GM21367 (cell line): ENCODE data around the gene PCDHA11.
"Not testable (repeated sequence)": the region's sequence is repeated elsewhere in the genome, so short reads cannot be mapped to it uniquely, and the experiment has no call there.

Experiments used
- ATAC-seq: cut with Tn5 transposase; IDR thresholded peaks from one replicate; pipeline ENCODE4 v1.9.1; 2021; ENCODE audit not compliant: unreplicated experiment

Gene PCDHA11

DNA sequence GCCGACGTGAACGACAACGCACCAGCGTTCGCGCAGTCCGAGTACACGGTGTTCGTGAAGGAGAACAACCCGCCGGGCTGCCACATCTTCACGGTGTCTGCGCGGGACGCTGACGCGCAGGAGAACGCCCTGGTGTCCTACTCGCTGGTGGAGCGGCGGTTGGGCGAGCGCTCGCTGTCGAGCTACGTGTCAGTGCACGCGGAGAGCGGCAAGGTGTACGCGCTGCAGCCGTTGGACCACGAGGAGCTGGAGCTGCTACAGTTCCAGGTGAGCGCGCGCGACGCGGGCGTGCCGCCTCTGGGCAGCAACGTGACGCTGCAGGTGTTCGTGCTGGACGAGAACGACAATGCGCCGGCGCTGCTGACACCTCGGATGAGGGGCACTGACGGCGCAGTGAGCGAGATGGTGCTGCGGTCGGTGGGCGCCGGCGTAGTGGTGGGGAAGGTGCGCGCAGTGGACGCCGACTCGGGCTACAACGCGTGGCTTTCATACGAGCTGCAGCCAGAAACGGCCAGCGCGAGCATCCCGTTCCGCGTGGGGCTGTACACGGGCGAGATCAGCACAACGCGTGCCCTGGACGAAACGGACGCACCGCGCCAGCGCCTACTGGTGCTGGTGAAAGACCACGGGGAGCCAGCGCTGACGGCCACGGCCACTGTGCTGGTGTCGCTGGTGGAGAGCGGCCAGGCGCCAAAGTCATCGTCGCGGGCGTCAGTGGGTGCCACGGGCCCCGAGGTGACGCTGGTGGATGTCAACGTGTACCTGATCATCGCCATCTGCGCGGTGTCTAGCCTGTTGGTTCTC lies 18.7 kb upstream of the PCDHA11 start:
- not testable (repeated sequence) for ATAC-seq

DNA sequence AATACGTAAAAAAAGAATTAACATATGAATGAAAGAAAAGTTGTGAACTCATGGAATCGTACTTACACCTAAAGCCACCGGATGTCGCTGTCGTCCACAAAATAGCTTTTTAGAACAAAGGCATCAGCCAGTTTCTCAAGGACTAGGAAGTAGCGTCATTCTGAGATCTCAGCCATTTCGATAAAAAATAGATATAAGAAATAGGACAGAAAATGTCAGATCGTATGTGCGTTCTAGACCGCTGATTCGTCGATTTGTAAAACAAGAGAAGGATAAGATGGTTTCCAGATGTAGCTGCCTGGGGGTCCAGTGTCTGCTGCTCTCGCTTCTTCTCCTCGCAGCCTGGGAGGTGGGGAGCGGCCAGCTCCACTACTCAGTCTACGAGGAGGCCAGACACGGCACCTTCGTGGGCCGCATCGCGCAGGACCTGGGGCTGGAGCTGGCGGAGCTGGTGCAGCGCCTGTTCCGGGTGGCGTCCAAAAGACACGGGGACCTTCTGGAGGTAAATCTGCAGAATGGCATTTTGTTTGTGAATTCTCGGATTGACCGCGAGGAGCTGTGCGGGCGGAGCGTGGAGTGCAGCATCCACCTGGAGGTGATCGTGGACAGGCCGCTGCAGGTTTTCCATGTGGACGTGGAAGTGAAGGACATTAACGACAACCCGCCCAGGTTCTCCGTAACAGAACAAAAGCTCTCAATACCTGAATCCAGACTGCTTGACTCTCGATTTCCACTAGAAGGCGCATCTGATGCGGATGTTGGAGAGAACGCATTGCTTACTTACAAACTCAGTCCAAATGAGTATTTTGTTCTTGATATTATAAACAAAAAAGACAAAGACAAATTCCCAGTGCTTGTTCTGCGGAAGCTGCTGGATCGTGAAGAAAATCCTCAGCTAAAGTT lies 12.7 kb upstream of the PCDHA11 start, which contains the start of gene PCDHA10:
Gene PCDHA10, plus strand, starts transcription at position 126 of the 903 bp plus-strand sequence. Its CDS starts 152 bp downstream, at position 278.
- no peak for ATAC-seq

DNA sequence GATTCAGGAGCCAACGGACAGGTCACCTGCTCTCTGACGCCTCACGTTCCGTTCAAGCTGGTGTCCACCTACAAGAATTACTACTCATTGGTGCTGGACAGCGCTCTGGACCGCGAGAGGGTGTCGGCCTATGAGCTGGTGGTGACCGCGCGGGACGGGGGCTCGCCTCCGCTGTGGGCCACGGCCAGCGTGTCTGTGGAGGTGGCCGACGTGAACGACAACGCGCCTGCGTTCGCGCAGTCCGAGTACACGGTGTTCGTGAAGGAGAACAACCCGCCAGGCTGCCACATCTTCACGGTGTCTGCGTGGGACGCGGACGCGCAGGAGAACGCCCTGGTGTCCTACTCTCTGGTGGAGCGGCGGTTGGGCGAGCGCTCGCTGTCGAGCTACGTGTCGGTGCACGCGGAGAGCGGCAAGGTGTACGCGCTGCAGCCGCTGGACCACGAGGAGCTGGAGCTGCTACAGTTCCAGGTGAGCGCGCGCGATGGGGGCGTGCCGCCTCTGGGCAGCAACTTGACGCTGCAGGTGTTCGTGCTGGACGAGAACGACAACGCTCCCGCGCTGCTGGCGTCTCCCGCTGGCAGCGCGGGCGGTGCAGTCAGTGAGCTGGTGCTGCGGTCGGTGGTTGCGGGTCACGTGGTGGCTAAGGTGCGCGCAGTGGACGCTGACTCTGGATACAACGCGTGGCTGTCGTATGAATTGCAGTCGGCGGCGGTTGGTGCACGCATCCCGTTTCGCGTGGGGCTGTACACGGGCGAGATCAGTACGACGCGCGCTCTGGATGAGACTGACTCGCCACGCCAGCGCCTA lies 11.4 kb upstream of the PCDHA11 start:
- no peak for ATAC-seq

DNA sequence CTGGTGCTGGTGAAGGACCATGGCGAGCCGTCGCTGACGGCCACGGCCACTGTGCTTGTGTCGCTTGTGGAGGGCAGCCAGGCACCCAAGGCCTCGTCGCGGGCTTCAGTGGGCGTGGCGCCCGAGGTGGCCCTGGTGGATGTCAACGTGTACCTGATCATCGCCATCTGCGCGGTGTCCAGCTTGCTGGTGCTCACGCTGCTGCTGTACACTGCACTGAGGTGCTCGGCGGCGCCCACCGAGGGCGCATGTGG lies 10.8 kb upstream of the PCDHA11 start:
- no peak for ATAC-seq

DNA sequence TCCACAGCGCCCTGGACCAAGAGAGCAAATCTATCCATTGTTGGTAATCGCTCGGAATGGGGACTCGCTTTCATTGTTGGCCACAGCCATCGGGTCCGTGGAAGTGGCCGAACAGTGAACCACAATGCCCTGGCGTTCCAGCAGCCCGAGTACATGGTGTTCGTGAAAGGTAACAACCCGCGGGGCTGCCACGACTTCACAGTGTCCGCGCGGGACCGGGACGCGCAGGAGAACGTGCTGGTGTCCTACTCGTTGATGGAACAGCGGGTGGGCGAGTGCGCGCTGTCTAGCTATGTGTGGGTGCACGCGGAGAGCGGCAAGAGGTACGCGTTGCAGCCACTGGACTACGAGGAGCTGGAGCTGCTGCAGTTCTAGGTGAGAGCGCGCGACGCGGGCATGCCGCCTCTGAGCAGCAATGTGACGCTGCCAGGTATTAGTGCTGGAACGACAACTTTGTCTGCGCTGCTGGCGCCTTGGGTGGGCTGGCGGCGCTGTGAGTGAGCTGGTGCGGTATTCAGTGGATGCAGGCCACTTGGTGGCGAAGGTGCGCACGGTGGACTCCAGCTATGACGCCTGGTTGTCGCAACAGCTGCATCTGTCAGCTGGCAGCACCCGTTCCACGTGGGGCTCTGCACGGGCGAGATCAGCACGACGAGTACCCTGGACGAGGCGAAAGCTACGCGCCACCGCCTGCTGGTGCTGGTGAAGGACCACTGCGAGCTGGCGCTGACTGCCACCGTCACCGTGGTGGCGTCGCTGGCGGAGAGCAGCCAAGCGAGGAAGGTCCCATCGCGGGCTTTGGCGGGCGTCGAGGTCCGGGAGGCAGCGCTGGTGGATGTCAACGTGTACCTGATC lies 6.1 kb upstream of the PCDHA11 start:
- ATAC-seq: no peak

DNA sequence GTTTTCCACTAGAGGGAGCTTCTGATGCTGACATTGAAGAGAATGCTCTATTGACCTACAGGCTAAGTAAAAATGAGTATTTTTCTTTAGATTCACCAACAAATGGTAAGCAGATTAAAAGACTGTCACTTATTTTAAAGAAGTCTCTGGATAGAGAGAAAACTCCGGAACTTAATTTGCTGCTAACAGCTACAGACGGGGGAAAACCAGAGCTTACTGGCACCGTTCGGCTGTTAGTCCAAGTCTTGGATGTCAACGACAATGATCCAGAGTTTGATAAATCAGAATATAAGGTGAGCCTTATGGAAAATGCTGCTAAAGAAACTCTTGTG lies 764 bp downstream of the PCDHA11 start:
- ATAC-seq: no peak

DNA sequence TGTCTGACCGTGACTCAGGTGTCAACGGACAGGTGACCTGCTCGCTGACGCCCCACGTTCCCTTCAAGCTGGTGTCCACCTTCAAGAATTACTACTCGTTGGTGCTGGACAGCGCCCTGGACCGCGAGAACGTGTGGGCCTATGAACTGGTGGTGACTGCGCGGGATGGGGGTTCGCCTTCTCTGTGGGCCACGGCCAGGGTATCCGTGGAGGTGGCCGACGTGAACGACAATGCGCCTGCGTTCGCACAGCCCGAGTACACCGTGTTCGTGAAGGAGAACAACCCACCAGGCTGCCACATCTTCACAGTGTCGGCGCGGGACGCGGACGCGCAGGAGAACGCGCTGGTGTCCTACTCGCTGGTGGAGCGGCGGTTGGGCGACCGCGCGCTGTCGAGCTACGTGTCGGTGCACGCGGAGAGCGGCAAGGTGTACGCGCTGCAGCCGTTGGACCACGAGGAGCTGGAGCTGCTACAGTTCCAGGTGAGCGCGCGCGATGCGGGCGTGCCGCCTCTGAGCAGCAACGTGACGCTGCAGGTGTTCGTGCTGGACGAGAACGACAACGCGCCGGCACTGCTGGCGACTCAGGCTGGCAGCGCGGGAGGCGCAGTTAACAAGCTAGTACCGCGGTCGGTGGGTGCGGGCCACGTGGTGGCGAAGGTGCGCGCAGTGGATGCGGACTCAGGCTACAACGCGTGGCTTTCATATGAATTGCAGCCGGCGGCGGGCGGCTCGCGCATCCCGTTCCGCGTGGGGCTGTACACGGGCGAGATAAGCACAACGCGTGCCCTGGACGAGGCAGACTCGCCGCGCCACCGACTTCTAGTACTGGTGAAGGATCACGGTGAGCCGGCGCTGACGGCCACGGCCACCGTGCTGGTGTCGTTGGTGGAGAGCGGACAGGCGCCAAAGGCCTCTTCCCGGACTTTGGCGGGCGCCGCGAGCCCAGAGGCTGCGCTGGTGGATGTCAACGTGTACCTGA lies 1.8 kb downstream of the PCDHA11 start:
- ATAC-seq: no peak

DNA sequence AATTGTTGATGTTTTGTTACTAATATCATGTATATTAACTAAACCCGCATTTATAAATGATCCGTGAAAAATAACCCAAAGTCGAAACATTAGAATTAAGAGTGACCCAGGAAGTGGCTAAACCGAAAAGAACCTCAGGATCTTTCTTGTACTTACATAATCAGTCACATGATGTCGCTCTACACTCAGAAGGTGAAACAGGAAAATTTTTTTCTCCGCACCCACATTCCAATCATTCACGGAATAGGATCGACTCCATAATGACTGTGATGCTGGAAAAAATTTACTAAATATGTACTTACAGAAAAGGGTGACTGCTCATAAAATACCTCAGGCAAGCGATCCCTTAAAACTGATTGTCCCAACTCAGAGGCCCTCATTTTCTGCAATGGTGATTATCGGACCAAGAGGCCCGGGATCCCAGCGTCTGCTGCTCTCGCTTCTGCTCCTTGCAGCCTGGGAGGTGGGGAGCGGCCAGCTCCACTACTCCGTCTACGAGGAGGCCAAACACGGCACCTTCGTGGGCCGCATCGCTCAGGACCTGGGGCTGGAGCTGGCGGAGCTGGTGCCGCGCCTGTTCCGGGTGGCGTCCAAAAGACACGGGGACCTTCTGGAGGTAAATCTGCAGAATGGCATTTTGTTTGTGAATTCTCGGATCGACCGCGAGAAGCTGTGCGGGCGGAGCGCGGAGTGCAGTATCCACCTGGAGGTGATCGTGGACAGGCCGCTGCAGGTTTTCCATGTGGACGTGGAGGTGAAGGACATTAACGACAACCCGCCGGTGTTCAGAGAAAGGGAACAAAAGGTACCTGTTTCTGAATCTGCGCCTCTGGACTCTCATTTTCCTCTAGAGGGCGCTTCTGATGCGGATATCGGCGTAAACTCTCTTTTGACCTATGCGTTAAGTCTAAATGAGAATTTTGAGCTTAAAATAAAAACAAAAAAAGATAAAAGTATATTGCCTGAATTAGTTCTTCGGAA lies 6.6 kb downstream of the PCDHA11 start, which contains the start of gene PCDHA12:
Gene PCDHA12, plus strand, starts transcription at position 224 of the 981 bp plus-strand sequence. Its CDS starts 165 bp downstream, at position 389.
- no peak for ATAC-seq

DNA sequence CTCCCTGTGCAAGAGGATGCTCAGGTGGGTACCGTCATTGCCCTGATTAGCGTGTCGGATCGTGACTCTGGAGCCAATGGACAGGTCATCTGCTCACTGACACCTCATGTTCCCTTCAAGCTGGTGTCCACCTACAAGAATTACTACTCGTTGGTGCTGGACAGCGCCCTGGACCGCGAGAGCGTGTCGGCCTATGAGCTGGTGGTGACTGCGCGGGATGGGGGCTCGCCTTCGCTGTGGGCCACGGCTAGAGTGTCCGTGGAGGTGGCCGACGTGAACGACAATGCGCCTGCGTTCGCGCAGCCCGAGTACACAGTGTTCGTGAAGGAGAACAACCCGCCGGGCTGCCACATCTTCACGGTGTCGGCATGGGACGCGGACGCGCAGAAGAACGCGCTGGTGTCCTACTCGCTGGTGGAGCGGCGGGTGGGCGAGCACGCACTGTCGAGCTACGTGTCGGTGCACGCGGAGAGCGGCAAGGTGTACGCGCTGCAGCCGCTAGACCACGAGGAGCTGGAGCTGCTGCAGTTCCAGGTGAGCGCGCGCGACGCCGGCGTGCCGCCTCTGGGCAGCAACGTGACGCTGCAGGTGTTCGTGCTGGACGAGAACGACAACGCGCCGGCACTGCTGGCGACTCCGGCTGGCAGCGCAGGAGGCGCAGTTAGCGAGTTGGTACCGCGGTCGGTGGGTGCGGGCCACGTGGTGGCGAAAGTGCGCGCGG lies 7.9 kb downstream of the PCDHA11 start:
- ATAC-seq: not testable (repeated sequence)

DNA sequence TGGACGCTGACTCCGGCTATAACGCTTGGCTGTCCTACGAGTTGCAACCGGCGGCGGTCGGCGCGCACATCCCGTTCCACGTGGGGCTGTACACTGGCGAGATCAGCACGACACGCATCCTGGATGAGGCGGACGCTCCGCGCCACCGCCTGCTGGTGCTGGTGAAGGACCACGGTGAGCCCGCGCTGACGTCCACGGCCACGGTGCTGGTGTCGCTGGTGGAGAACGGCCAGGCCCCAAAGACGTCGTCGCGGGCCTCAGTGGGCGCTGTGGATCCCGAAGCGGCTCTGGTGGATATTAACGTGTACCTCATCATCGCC lies 8.5 kb downstream of the PCDHA11 start:
- no peak for ATAC-seq

DNA sequence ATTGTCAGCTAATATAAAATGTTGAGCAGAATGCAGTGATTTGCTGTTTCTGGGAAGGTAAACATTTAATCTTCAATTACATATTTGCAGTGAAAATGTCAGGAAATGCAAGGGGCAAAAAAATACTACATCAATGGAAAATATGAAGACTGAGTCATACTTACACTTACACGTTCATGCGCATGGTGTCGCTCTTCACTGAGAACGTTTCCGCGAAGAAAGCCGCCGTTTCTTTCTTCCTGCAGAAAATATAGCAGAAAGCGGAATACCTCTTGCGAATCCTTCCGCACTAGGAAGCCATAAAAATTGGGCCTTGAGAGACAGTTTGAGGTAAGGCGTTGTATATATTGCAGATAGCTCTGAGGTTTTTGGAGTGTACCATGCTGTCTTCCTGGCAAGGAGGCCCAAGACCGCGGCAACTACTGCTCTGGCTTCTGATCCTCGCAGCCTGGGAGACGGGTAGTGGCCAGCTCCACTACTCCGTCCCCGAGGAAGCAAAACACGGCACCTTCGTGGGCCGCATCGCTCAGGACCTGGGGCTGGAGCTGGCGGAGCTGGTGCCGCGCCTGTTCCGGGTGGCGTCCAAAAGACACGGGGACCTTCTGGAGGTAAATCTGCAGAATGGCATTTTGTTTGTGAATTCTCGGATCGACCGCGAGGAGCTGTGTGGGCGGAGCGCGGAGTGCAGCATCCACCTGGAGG lies 13.3 kb downstream of the PCDHA11 start, which contains the start of gene PCDHA13:
Gene PCDHA13, plus strand, starts transcription at position 236 of the 702 bp plus-strand sequence. Its CDS starts 145 bp downstream, at position 381.
- no peak for ATAC-seq

DNA sequence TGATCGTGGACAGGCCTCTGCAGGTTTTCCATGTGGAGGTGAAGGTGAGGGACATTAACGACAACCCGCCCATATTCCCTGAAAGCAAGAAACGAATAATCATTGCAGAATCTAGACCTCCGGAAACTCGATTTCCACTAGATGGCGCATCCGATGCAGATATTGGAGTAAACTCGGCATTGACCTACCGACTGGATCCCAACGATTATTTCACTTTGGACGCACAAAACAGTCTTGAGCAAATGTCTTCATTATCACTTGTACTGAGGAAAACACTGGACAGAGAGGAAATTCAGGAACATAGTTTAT lies 13.8 kb downstream of the PCDHA11 start:
- ATAC-seq: no peak

DNA sequence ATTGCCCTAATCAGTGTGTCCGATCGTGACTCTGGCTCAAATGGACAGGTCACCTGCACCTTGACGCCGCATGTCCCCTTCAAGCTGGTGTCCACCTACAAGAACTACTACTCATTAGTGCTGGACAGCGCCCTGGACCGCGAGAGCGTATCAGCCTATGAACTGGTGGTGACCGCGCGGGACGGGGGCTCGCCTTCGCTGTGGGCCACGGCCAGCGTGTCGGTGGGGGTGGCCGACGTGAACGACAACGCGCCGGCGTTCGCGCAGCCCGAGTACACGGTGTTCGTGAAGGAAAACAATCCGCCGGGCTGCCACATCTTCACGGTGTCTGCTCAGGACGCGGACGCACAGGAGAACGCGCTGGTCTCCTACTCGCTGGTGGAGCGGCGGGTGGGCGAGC lies 14.6 kb downstream of the PCDHA11 start:
- ATAC-seq: no peak

DNA sequence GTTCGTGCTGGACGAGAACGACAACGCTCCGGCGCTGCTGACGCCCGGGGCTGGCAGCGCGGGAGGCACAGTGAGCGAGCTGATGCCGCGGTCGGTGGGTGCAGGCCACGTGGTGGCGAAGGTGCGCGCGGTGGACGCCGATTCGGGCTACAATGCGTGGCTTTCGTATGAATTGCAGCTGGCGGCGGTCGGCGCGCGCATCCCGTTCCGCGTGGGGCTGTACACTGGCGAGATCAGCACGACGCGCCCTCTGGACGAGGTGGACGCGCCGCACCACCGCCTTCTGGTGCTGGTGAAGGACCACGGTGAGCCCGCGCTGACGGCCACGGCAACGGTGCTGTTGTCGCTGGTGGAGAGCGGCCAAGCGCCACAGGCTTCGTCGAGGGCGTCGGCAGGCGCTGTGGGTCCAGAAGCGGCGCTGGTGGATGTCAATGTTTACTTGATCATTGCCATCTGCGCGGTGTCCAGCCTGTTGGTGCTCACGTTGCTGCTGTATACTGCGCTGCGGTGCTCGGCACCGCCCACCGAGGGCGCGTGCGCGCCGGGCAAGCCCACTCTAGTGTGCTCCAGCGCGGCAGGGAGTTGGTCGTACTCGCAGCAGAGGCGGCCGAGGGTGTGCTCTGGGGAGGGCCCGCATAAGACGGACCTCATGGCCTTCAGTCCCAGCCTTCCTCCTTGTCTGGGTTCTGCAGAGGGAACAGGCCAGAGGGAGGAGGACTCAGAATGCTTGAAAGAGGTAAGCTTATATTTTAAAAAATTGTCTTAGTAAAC lies 15.4 kb downstream of the PCDHA11 start:
- ATAC-seq: no peak

DNA sequence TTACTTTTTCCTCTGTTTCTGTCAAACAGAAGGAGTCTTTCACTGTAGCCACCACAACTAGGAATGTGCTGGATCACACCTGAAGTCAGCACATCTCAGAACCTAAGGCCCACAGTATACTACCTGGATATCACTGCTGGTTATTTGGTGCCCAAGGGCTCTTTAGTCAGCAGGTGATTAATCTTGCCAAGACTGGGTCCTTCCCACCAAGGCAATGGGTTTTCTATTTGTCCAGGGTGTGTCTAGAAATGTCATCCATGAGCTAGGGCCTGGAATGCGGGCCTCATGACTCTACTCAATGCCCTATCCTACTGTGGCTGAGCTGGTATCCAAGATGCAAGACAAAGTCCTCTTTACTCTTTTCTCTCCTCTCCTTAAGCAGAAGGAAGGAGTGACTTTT lies 47.6 kb downstream of the PCDHA11 start:
- no peak for ATAC-seq
